Hepatocyte (in vitro differentiated cells): ENCODE measurements around the gene S100A6. TPM values are rescaled to one million over a fixed set of nuclear protein-coding genes. Genes with fewer than 3 reads are reported as not detected.

ENCODE experiments used
- DNase-seq: peaks from one replicate; pipeline ENCODE4 v3.0.0-alpha.2; 2016; ENCODE audit warnings: low spot score
- H2AFZ ChIP-seq: fragments of 200-600 bp; sonication (generic); 2 replicates; pipeline ENCODE4 v1.6.0; 2016; ENCODE audit warnings: antibody characterized with exemption, mild to moderate bottlenecking
- H3K27ac ChIP-seq: fragments of 200-600 bp; sonication (generic); 2 replicates; pipeline ENCODE4 v1.5.1; 2016; ENCODE audit warnings: mild to moderate bottlenecking
- H3K27me3 ChIP-seq: fragments of 200-600 bp; sonication (generic); 2 replicates; pipeline ENCODE4 v1.6.1; 2016
- H3K36me3 ChIP-seq: fragments of 200-600 bp; sonication (generic); replicated peaks from 2 replicates; pipeline ENCODE4 v1.5.1; 2016; ENCODE audit warnings: low read depth; ENCODE audit not compliant: insufficient read depth
- H3K4me1 ChIP-seq: fragments of 200-600 bp; sonication (generic); 2 replicates; pipeline ENCODE4 v1.5.1; 2016; ENCODE audit warnings: mild to moderate bottlenecking, moderate library complexity; ENCODE audit not compliant: insufficient read depth
- H3K4me2 ChIP-seq: fragments of 200-600 bp; sonication (generic); 2 replicates; pipeline ENCODE4 v1.6.0; 2016
- H3K4me3 ChIP-seq: fragments of 200-600 bp; sonication (generic); 2 replicates; pipeline ENCODE4 v1.5.1; 2016; ENCODE audit warnings: mild to moderate bottlenecking
- H3K79me2 ChIP-seq: fragments of 200-600 bp; sonication (generic); 2 replicates; pipeline ENCODE4 v1.6.0; 2017; ENCODE audit warnings: mild to moderate bottlenecking
- H3K9me2 ChIP-seq: fragments of 200-600 bp; sonication (generic); replicated peaks from 2 replicates; pipeline ENCODE4 v1.6.0; 2017; ENCODE audit warnings: mild to moderate bottlenecking; ENCODE audit not compliant: insufficient read depth
- H3K9me3 ChIP-seq: fragments of 200-600 bp; sonication (generic); 2 replicates; pipeline ENCODE4 v1.5.1; 2016; ENCODE audit warnings: low read depth, mild to moderate bottlenecking
- H4K20me1 ChIP-seq: fragments of 200-600 bp; sonication (generic); 2 replicates; pipeline ENCODE4 v1.6.0; 2016; ENCODE audit warnings: mild to moderate bottlenecking; ENCODE audit not compliant: insufficient read depth, poor library complexity, severe bottlenecking
- CTCF ChIP-seq: fragments of 200-600 bp; sonication (generic); IDR thresholded peaks from 2 replicates; pipeline ENCODE4 v1.5.1; 2016; ENCODE audit warnings: antibody characterized with exemption, mild to moderate bottlenecking; ENCODE audit not compliant: poor library complexity
- EZH2 ChIP-seq: fragments of 200-600 bp; sonication (generic); IDR thresholded peaks from 2 replicates; pipeline ENCODE4 v1.6.1; 2016; ENCODE audit warnings: antibody characterized with exemption, mild to moderate bottlenecking, borderline replicate concordance
- EZH2phosphoT487 ChIP-seq: fragments of 200-600 bp; sonication (generic); IDR thresholded peaks from one replicate; pipeline ENCODE4 v1.6.1; 2018; ENCODE audit warnings: antibody characterized with exemption, mild to moderate bottlenecking, low read depth, moderate library complexity; ENCODE audit not compliant: unreplicated experiment, severe bottlenecking
- WGBS: methylation state at CpG from one replicate; pipeline ENCODE4 v1.1.6; 2016; ENCODE audit warnings: low lambda C conversion rate; ENCODE audit errors: missing lambda C conversion rate; 5-methylcytosine and 5-hydroxymethylcytosine counted together
- polyA plus RNA-seq: library from polyadenylated mRNA; unstranded; fragments of >200 nt; fragmentation: Nextera tagmentation; extraction: Ambion mirVana; gene quantifications from 2 replicates; pipeline ENCODE4 v1.2.1, GENCODE V29; 2016
- total RNA-seq: library from RNA; depleted of rRNA; stranded (reverse); fragments of >200 nt; gene quantifications from 2 replicates; pipeline ENCODE4 v1.2.3, GENCODE V29; 2014

Gene S100A6
- total and polyA plus RNA-seq, 2 experiments from 2014 or later: 173 to 657 TPM

GRCh38 chr1:153561466-153561985 lies 25.7 kb upstream of the S100A6 start:
- no peak for DNase-seq
- H3K4me2 ChIP-seq: no peak overlapping the region
- H3K9me2 ChIP-seq: no peaks in the 10 kb centered on the region
- no peak overlapping the region for H2AFZ ChIP-seq
- no peak overlapping the region for H3K4me3 ChIP-seq
- no peaks in the 10 kb centered on the region for H3K36me3 ChIP-seq
- no peaks in the 10 kb centered on the region for H4K20me1 ChIP-seq
- no peak overlapping the region for H3K27ac ChIP-seq
- H3K9me3 ChIP-seq: no peaks in the 10 kb centered on the region
- TF ChIP-seq EZH2 (no peak), EZH2phosphoT487 (no peak)
- H3K4me1 ChIP-seq: peaks cover 12% of the 10 kb centered on the region
- no peaks in the 10 kb centered on the region for H3K27me3 ChIP-seq
- H3K79me2 ChIP-seq: no peaks in the 10 kb centered on the region
- WGBS: 100% methylated on average over 3 of the region's 3 CpGs

GRCh38 chr1:153560771-153561465 lies 25.1 kb upstream of the S100A6 start:
- TF ChIP-seq EZH2 (no peak), CTCF (no peak), EZH2phosphoT487 (no peak)
- Histone ChIP-seq H2AFZ (no peak overlapping the region), H3K27ac (no peak overlapping the region), H3K36me3 (no peaks in the 10 kb centered on the region), H3K9me3 (no peaks in the 10 kb centered on the region), H3K27me3 (no peaks in the 10 kb centered on the region), H3K79me2 (no peaks in the 10 kb centered on the region), H3K4me3 (no peak overlapping the region), H3K4me1 (peaks cover 7% of the 10 kb centered on the region), H4K20me1 (no peaks in the 10 kb centered on the region), H3K4me2 (no peak overlapping the region), H3K9me2 (no peaks in the 10 kb centered on the region)
- 90% methylated on average over 10 of the region's 10 CpGs for WGBS
- DNase-seq: no peak

DNA sequence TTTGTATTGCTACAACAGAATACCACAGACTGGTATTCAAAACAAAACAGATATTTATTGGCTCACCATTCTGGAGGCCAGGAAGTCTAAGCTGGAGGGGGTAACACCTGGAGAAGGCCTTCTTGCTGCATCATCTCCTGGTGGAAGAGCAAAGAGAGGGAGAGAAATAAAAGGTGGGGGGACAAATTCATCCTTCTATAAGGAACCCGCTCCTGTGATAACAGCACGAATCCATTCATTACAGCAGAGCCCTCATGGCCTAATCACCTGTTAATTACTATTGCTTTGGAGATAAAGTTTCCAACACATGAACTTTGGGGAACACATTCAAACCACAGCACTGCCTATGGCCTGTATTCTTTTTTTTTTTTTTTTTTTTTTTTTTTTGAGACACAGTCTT lies 24.4 kb upstream of the S100A6 start:
- Histone ChIP-seq H4K20me1 (no peaks in the 10 kb centered on the region), H3K36me3 (no peaks in the 10 kb centered on the region), H3K27ac (no peak overlapping the region), H3K9me3 (no peaks in the 10 kb centered on the region), H3K4me2 (no peak overlapping the region), H3K9me2 (no peaks in the 10 kb centered on the region), H3K4me3 (no peak overlapping the region), H3K79me2 (no peaks in the 10 kb centered on the region), H2AFZ (no peak overlapping the region), H3K4me1 (peaks cover under 1% of the 10 kb centered on the region), H3K27me3 (no peaks in the 10 kb centered on the region)
- no peak for DNase-seq
- TF ChIP-seq EZH2phosphoT487 (no peak), CTCF (no peak), EZH2 (no peak)
- 97% methylated on average over 2 of the region's 2 CpGs for WGBS

GRCh38 chr1:153557877-153558276 lies 22.1 kb upstream of the S100A6 start:
- Histone ChIP-seq H3K4me2 (no peak overlapping the region), H3K79me2 (no peaks in the 10 kb centered on the region), H4K20me1 (no peaks in the 10 kb centered on the region), H2AFZ (no peak overlapping the region), H3K4me3 (no peak overlapping the region), H3K36me3 (no peaks in the 10 kb centered on the region), H3K27me3 (no peaks in the 10 kb centered on the region), H3K4me1 (peaks cover 4% of the 10 kb centered on the region), H3K27ac (no peak overlapping the region), H3K9me3 (no peaks in the 10 kb centered on the region), H3K9me2 (no peaks in the 10 kb centered on the region)
- 96% methylated on average over 3 of the region's 3 CpGs for WGBS
- TF ChIP-seq EZH2 (no peak), CTCF (no peak), EZH2phosphoT487 (no peak)
- no peak for DNase-seq
